Heart left ventricle (tissue), 16 donors: Measurements from ENCODE around the gene PGRMC1. TPM values are rescaled to one million over a fixed set of nuclear protein-coding genes. Genes with fewer than 3 reads are reported as not detected.
"Not testable (repeated sequence)": the region's sequence is repeated elsewhere in the genome, so short reads cannot be mapped to it uniquely, and the experiment has no call there.

Source experiments
- ATAC-seq, 4 donors: fragments of 200-7000 bp; cut with Tn5 transposase; one replicate each; pipeline ENCODE4 v1.9.1; 2020 to 2022; ENCODE audit warnings: moderate library complexity in 4 of 4, mild to moderate bottlenecking in 3 of 4, moderate number of reproducible peaks in 1 of 4
- DNase-seq, 5 donors: peaks; one replicate each; pipeline ENCODE4 v3.0.0-alpha.2; 2020
- H3K27ac ChIP-seq, 12 donors: fragments of 200-600 bp; sonication (generic) in 4 of 12; one replicate each; pipeline versions ENCODE4 v1.5.0 to v1.8.0; 2016 to 2022; ENCODE audit warnings: mild to moderate bottlenecking in 2 of 12
- H3K27me3 ChIP-seq, 9 donors: fragments of 200-600 bp; sonication (generic) in 2 of 9; one replicate each; pipeline versions ENCODE4 v1.5.1 to v1.8.0; 2016 to 2022; ENCODE audit warnings: mild to moderate bottlenecking in 3 of 9
- H3K36me3 ChIP-seq, 9 donors: fragments of 200-600 bp; sonication (generic) in 2 of 9; one replicate each; pipeline versions ENCODE4 v1.5.0 to v1.8.0; 2018 to 2022; ENCODE audit warnings: mild to moderate bottlenecking in 2 of 9
- H3K4me1 ChIP-seq, 12 donors: fragments of 200-600 bp; sonication (generic) in 4 of 12; one replicate each; pipeline versions ENCODE4 v1.5.0 to v1.8.0; 2016 to 2022; ENCODE audit warnings: mild to moderate bottlenecking in 3 of 12
- H3K4me3 ChIP-seq, 12 donors: fragments of 200-600 bp; sonication (generic) in 4 of 12; one replicate each; pipeline versions ENCODE4 v1.5.0 to v1.8.0; 2017 to 2022; ENCODE audit warnings: mild to moderate bottlenecking in 9 of 12, moderate library complexity in 4 of 12
- H3K9me3 ChIP-seq, 12 donors: fragments of 200-600 bp; sonication (generic) in 4 of 12; one replicate each; pipeline versions ENCODE4 v1.5.0 to v1.8.0; 2016 to 2022; ENCODE audit warnings: mild to moderate bottlenecking in 1 of 12
- CTCF ChIP-seq, 12 donors: fragments of 200-600 bp; sonication (generic) in 4 of 12; IDR thresholded peaks; one replicate each; pipeline versions ENCODE4 v1.5.0 to v1.8.0; 2018 to 2022; ENCODE audit warnings: antibody characterized with exemption in 12 of 12, mild to moderate bottlenecking in 5 of 12
- POLR2A ChIP-seq, 2 donors: fragments of 450-650 bp; IDR thresholded peaks; one replicate each; pipeline ENCODE4 v1.6.1; 2017; ENCODE audit warnings: antibody characterized with exemption in 2 of 2, mild to moderate bottlenecking in 2 of 2, moderate library complexity in 2 of 2
- WGBS, 4 donors: extraction: QIAGEN DNeasy Blood & Tissue Kit in 2 of 4; methylation state at CpG; one replicate each; pipeline versions ENCODE4 v1.1.5 to v1.1.7; 2013 to 2018; 5-methylcytosine and 5-hydroxymethylcytosine counted together
- intact Hi-C, 10 donors: fragments of 100-400 bp; cut with DNase I; formaldehyde crosslinking; loops; one replicate each; pipeline versions ENCODE4 v1.11.1 to v1.14.2; 2022
- polyA plus RNA-seq, 2 donors: library from polyadenylated mRNA; stranded (reverse); fragments of 200-250 nt; gene quantifications; one replicate each; pipeline ENCODE4 v1.2.3, GENCODE V29; 2013
- total RNA-seq, 9 donors: library from RNA; depleted of rRNA in 2 of 9; stranded (reverse); fragments of >200 nt in 2 of 9; fragmentation: NEBNext Ultra II Directional in 3 of 9; extraction: Animal tissue kit (Norgen Biotek cat#: 25700) in 3 of 9; gene quantifications; one replicate each; pipeline versions ENCODE4 v1.1.0 to v1.2.4, GENCODE V29; 2016 to 2023
- donor health status: ischemic (EF 13 %, LVEDD 7.1; RV severe dilation, severe dysfunction).
- donor health status: healthy with polysubstance abuse.
- donor health status: DM: no; HTN: yes; CAD: no.
- donor health status: DM: no; HTN: no; CAD: no.
- donor health status: ischemic (EF 25% LVEDD 6.9; RV normal size, moderate dysfunction).
- donor health status: ischemic (EF 25% LVEDD 5.7; RV mildly dilated, moderate dysfunction).
- donor health status: healthy.
- donor health status: DM: yes; HTN: yes; CAD: no.
- donor health status: ischemic (EF 35%, LVEDD 5.7; RV mildly dilated, moderate dysfunction).
- donor health status: nonischemic (EF 11% LVEDD 7.7; RV severe dilation, severe dysfunction).
- donor health status: DM: yes; HTN: yes; CAD: no.
- donor health status: PGD.
- donor health status: ischemic (EF 29% LVEDD 5.4; RV normal size, mild dysfunction).
- donor health status: nonischemic (EF 23%, LVEDD 6.1; RV moderate dilation, normal function).

Gene PGRMC1
- total and polyA plus RNA-seq, 11 donors: 12.6 to 28.6 (median 18.9) TPM

GRCh38 chrX:119201570-119201969 lies 34.5 kb upstream of the PGRMC1 start:
- H3K36me3 ChIP-seq: no peaks in the 10 kb centered on the region
- no peak overlapping the region for H3K27ac ChIP-seq
- no peak for ATAC-seq
- no peaks in the 10 kb centered on the region for H3K9me3 ChIP-seq
- no peak for DNase-seq
- no peak for TF ChIP-seq CTCF (IDR thresholded peaks at IDR 0.05)
- no peak for TF ChIP-seq POLR2A (IDR thresholded peaks at IDR 0.05)
- peaks cover 0 to 10% (median 0%) of the 10 kb centered on the region in 9 donors for H3K27me3 ChIP-seq
- H3K4me1 ChIP-seq: no peaks in the 10 kb centered on the region
- no peak overlapping the region for H3K4me3 ChIP-seq
- intact Hi-C loops: no loop called here
- 68 to 88% (median 83%) methylated on average over 4 of the region's 4 CpGs for WGBS, 4 donors

- Histone ChIP-seq H3K4me3 (no peak overlapping the region), H3K27ac (no peak overlapping the region), H3K9me3 (no peaks in the 10 kb centered on the region), H3K4me1 (no peaks in the 10 kb centered on the region), H3K36me3 (no peaks in the 10 kb centered on the region), H3K27me3 (peaks cover 0 to 13% (median 0%) of the 10 kb centered on the region in 9 donors)
- TF ChIP-seq CTCF (IDR thresholded peaks at IDR 0.05): no peak
- TF ChIP-seq POLR2A (IDR thresholded peaks at IDR 0.05): no peak
- intact Hi-C loops: no loop called here
- WGBS, 4 donors: 69 to 83% (median 71%) methylated on average over 5 of the region's 5 CpGs
- ATAC-seq (no peak), DNase-seq (no peak)
Observed at GRCh38 chrX:119206203-119206602, 29.9 kb upstream of the PGRMC1 start.

GRCh38 chrX:119207483-119207882 lies 28.6 kb upstream of the PGRMC1 start:
- H3K9me3 ChIP-seq, H3K4me3 ChIP-seq, ATAC-seq, H3K4me1 ChIP-seq, intact Hi-C loops, H3K27ac ChIP-seq, DNase-seq, H3K36me3 ChIP-seq: not testable (repeated sequence)
- WGBS, 4 donors: 70 to 83% (median 81%) methylated on average over 8 to 10 of the region's 10 CpGs
- H3K27me3 ChIP-seq: peaks cover 0 to 16% (median 0%) of the 10 kb centered on the region in 9 donors

- intact Hi-C loops: no loop called here
- H3K36me3 ChIP-seq: no peaks in the 10 kb centered on the region
- ATAC-seq (no peak), DNase-seq (no peak)
- H3K9me3 ChIP-seq: no peaks in the 10 kb centered on the region
- peaks cover 0 to 19% (median 0%) of the 10 kb centered on the region in 9 donors for H3K27me3 ChIP-seq
- no peak for TF ChIP-seq CTCF (IDR thresholded peaks at IDR 0.05)
- TF ChIP-seq POLR2A (IDR thresholded peaks at IDR 0.05): no peak
- no peaks in the 10 kb centered on the region for H3K4me1 ChIP-seq
- WGBS, 4 donors: 86 to 96% (median 90%) methylated on average over 21 to 37 of the region's 37 CpGs
- H3K27ac ChIP-seq: no peak overlapping the region
- H3K4me3 ChIP-seq: no peak overlapping the region
Observed at GRCh38 chrX:119208401-119209057, 27.6 kb upstream of the PGRMC1 start.

GRCh38 chrX:119210931-119211648 lies 25.0 kb upstream of the PGRMC1 start:
- 80 to 85% (median 84%) methylated on average over 16 to 30 of the region's 30 CpGs for WGBS, 4 donors
- Histone ChIP-seq H3K27ac (peak overlapping the region in 7 of 12 donors; percentile 16 to 76 (median 38)), H3K27me3 (peaks cover 0 to 17% (median 0%) of the 10 kb centered on the region in 9 donors)
- H3K4me3 ChIP-seq, H3K4me1 ChIP-seq, H3K9me3 ChIP-seq, DNase-seq, H3K36me3 ChIP-seq: not testable (repeated sequence)
- peak in 3 of 4 donors; percentile 43 to 62 (median 44) for ATAC-seq
- intact Hi-C loops: loop anchor here in 4 of 10 donors (10.0 kb wide), 2 partner anchors 66 to 86 kb away; partner anchors contain the start of gene KIAA1210 (in 1 of the 4)
